GM18870 (cell line): Measurements from ENCODE around the gene LMO1.

Experiments
- ATAC-seq: cut with Tn5 transposase; IDR thresholded peaks from one replicate; pipeline ENCODE4 v1.9.1; 2021; ENCODE audit warnings: moderate library complexity; ENCODE audit not compliant: unreplicated experiment

LMO1 gene

GRCh38 chr11:8249482-8249881 is 14.2 kb downstream of the LMO1 start:
- ATAC-seq, result no peak

- ATAC-seq, result no peak
Observed at GRCh38 chr11:8248786-8249185, 14.9 kb downstream of the LMO1 start.

- ATAC-seq, result no peak
Observed at GRCh38 chr11:8247312-8247711, 16.4 kb downstream of the LMO1 start.

GRCh38 chr11:8243458-8243857 is 20.2 kb downstream of the LMO1 start:
- no peak for ATAC-seq

- no peak for ATAC-seq
Observed at GRCh38 chr11:8242499-8243280, 21.0 kb downstream of the LMO1 start.

- no peak for ATAC-seq
Observed at GRCh38 chr11:8242118-8242475, 21.6 kb downstream of the LMO1 start.

GRCh38 chr11:8241373-8242117 is 22.1 kb downstream of the LMO1 start:
- ATAC-seq, result no peak

- no peak for ATAC-seq
Observed at GRCh38 chr11:8239536-8240228, 24.0 kb downstream of the LMO1 start.

- ATAC-seq, result no peak
Observed at GRCh38 chr11:8239040-8239439, 24.6 kb downstream of the LMO1 start.

GRCh38 chr11:8237453-8237852 is 26.2 kb downstream of the LMO1 start:
- ATAC-seq, result no peak

- ATAC-seq, result no peak
Observed at GRCh38 chr11:8235925-8236324, 27.8 kb downstream of the LMO1 start.

- no peak for ATAC-seq
Observed at GRCh38 chr11:8234910-8235309, 28.8 kb downstream of the LMO1 start.

- ATAC-seq, result no peak
Observed at GRCh38 chr11:8234425-8234821, 29.3 kb downstream of the LMO1 start.

- no peak for ATAC-seq
Observed at GRCh38 chr11:8233691-8234424, 29.8 kb downstream of the LMO1 start.

GRCh38 chr11:8232849-8233606 is 30.6 kb downstream of the LMO1 start:
- no peak for ATAC-seq

GRCh38 chr11:8232414-8232813 is 31.3 kb downstream of the LMO1 start:
- no peak for ATAC-seq

- ATAC-seq, result no peak
Observed at GRCh38 chr11:8231979-8232378, 31.7 kb downstream of the LMO1 start.

- no peak for ATAC-seq
Observed at GRCh38 chr11:8230921-8231847, 32.5 kb downstream of the LMO1 start.

- ATAC-seq, result no peak
Observed at GRCh38 chr11:8230178-8230859, 33.4 kb downstream of the LMO1 start.
